Type B pancreatic cell (in vitro differentiated cells): ENCODE data around the gene MTTP. TPM values are rescaled to one million over a fixed set of nuclear protein-coding genes. Genes with fewer than 3 reads are reported as not detected.
"Not testable (repeated sequence)": the region's sequence is repeated elsewhere in the genome, so short reads cannot be mapped to it uniquely, and the experiment has no call there.

Source experiments
- DNase-seq: peaks from one replicate; pipeline ENCODE4 v3.0.0; 2021; ENCODE audit warnings: mixed read lengths; ENCODE audit not compliant: unreplicated experiment; ENCODE audit errors: extremely low spot score
- H3K27ac Mint-ChIP-seq: 2 replicates; pipeline ENCODE4 v1.8.0; 2021; ENCODE audit warnings: mild to moderate bottlenecking, mixed read lengths
- H3K27me3 Mint-ChIP-seq: 2 replicates; pipeline ENCODE4 v1.8.0; 2021; ENCODE audit warnings: mixed read lengths
- H3K36me3 Mint-ChIP-seq: 2 replicates; pipeline ENCODE4 v1.8.0; 2021; ENCODE audit warnings: mixed read lengths
- H3K4me1 Mint-ChIP-seq: one replicate; pipeline ENCODE4 v1.8.0; 2021; ENCODE audit warnings: mixed read lengths; ENCODE audit not compliant: unreplicated experiment
- H3K4me3 Mint-ChIP-seq: 2 replicates; pipeline ENCODE4 v1.8.0; 2021; ENCODE audit warnings: mild to moderate bottlenecking, mixed read lengths
- H3K9me3 Mint-ChIP-seq: 2 replicates; pipeline ENCODE4 v1.8.0; 2021; ENCODE audit warnings: mixed read lengths
- long read RNA-seq: library from polyadenylated mRNA; unstranded; transcript quantifications from one replicate; pipeline ENCODE4 v2.0.0, GENCODE V29; 2020
- total RNA-seq: library from RNA; stranded (reverse); gene quantifications from 2 replicates; pipeline ENCODE4 v1.2.1, GENCODE V29; 2021; ENCODE audit warnings: low replicate concordance
- TF ChIP-seq, protein P1 (sequence below): fragments of 200-600 bp; sonication (generic); conservative IDR thresholded peaks from 2 replicates; pipeline ENCODE4 v1.5.0; 2021; ENCODE audit warnings: antibody characterized with exemption, mild to moderate bottlenecking

MTTP gene
- 16.0 and 54.4 TPM in 2 replicates for total RNA-seq
- long read RNA-seq, full-length matches to known transcripts, result 579 of 669 reads
- long read RNA-seq, partial matches to known transcripts, result 63 of 669 reads
- long read RNA-seq, other reads (novel, unspliced or antisense), result 27 of 669 reads

DNA sequence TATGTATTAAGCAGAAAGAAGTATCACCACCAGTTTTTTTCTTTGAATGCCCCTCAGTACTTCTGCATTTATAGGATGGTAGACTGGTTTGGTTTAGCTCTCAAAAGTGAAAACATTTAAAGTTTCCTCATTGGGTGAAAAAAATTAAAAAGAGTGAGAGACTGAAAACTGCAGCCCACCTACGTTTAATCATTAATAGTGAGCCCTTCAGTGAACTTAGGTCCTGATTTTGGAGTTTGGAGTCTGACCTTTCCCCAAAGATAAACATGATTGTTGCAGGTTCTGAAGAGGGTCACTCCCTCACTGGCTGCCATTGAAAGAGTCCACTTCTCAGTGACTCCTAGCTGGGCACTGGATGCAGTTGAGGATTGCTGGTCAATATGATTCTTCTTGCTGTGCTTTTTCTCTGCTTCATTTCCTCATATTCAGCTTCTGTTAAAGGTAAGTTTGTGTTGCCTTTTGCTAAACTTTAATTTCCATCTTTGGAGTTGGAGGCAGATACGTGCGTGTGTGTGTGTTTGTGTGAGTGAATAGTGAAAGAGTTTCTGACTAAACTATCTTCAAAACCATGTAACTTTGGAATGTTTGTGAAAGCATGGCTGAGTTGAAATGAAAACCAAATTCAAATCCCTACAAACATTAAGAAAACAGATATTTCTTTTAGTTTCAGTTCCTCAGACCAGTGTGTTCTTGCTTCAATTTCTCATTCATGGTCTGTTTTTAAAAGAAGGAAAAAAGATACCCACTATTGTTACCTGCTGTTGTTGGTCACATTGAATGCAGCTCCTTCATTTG is at the start of gene MTTP:
Gene MTTP, plus strand, starts transcription at position 295 of the 795 bp plus-strand sequence. Its CDS starts 86 bp downstream, at position 381.
- Mint-ChIP-seq H3K27ac (peak within 1 kb of the TSS; percentile 37), H3K4me1 (no peaks in the 10 kb centered on the region), H3K9me3 (no peaks in the 10 kb centered on the region), H3K4me3 (peak within 1 kb of the TSS; percentile 69), H3K27me3 (peaks cover 33% of the 10 kb centered on the region), H3K36me3 (no peaks in the 10 kb centered on the region)
- TF ChIP-seq, protein P1, sequence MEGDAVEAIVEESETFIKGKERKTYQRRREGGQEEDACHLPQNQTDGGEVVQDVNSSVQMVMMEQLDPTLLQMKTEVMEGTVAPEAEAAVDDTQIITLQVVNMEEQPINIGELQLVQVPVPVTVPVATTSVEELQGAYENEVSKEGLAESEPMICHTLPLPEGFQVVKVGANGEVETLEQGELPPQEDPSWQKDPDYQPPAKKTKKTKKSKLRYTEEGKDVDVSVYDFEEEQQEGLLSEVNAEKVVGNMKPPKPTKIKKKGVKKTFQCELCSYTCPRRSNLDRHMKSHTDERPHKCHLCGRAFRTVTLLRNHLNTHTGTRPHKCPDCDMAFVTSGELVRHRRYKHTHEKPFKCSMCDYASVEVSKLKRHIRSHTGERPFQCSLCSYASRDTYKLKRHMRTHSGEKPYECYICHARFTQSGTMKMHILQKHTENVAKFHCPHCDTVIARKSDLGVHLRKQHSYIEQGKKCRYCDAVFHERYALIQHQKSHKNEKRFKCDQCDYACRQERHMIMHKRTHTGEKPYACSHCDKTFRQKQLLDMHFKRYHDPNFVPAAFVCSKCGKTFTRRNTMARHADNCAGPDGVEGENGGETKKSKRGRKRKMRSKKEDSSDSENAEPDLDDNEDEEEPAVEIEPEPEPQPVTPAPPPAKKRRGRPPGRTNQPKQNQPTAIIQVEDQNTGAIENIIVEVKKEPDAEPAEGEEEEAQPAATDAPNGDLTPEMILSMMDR, result no peak
- no peak for DNase-seq

DNA sequence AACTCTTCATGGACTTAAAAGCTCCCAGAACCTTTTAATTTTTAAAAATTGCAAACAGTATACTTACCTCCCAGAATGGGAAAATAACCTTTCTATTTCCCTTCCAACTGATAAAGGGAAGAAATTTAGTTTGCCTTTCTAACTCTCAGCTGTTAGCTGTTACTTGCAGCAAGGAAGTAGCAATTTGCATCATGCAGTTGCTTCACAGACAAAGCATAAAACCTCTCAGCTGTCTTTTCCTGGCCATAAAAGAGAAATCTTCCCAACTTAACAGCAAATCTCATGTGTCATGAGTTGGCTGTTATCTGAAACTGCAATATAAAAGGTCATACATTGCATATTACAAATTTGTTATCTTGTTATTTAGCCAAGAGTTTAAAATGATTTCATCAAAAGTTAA is 45.4 kb upstream of the MTTP start:
- H3K4me1 Mint-ChIP-seq, result no peaks in the 10 kb centered on the region
- TF ChIP-seq, protein P1, result no peak
- no peak overlapping the region for H3K4me3 Mint-ChIP-seq
- DNase-seq, result no peak
- peaks cover 8% of the 10 kb centered on the region for H3K27me3 Mint-ChIP-seq
- no peaks in the 10 kb centered on the region for H3K36me3 Mint-ChIP-seq
- H3K27ac Mint-ChIP-seq, result no peak overlapping the region
- no peaks in the 10 kb centered on the region for H3K9me3 Mint-ChIP-seq

DNA sequence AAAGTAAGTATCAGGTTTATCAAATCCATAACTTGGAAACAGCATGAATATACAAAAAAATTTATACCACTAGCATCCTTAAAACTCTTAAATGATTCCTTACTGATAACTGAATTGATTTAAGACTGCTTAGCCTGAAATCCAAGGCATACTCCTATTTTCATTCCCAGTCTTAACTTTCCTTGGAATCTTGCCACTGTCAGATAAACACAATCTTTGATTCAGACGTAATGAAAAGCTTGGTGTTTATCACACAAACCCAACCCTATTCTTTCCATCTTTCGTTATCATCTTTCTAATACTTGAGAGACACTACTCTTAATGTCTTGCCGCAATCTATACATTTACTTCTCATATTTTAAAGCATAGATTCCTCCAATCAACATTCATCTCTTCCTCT is 44.7 kb upstream of the MTTP start:
- Mint-ChIP-seq H3K9me3 (no peaks in the 10 kb centered on the region), H3K27ac (no peak overlapping the region), H3K4me1 (no peaks in the 10 kb centered on the region), H3K27me3 (peaks cover 8% of the 10 kb centered on the region), H3K36me3 (no peaks in the 10 kb centered on the region), H3K4me3 (no peak overlapping the region)
- DNase-seq, result no peak
- TF ChIP-seq, protein P1, result no peak

DNA sequence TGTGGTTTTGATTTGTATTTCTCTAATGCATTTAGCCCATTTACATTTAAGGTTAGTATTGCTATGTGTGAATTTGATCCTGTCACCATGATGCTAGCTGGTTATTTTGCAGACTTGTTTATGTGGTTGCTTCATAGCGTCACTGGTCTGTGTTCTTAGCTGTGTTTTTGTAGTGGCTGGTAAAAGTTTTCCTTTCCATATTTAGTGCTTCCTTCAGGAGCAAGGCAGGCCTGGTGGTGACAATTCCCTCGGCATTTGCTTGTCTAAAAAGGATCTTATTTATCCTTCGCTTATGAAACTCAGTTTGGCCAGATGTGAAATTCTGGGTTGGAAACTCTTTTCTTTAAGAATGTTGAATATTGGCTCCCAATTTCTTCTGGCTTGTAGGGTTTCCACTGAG is 39.9 kb upstream of the MTTP start:
- H3K9me3 Mint-ChIP-seq, H3K4me3 Mint-ChIP-seq, DNase-seq: not testable (repeated sequence)

DNA sequence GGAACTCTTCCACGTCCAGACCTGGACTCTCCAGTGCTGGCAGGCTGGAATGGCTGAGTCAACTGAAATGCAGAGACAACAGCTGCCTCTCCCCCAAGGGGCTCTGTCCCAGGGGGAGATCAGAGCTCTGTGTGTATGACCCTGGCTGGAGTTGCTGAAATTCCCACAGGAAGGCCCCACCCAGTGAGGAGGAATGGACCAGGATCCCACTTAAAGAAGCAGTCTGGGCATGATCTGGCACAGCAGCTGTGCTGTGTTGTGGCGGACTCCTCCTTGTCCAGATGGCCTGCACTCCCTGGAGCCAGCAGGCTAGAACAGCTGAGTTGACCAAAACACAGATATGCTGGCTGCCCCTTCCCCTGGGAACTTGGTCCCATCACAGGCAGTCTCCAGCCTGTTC is 38.4 kb upstream of the MTTP start:
- no peak for DNase-seq
- H3K4me3 Mint-ChIP-seq, result no peak overlapping the region
- H3K27me3 Mint-ChIP-seq, result peaks cover 4% of the 10 kb centered on the region
- no peaks in the 10 kb centered on the region for H3K36me3 Mint-ChIP-seq
- H3K9me3 Mint-ChIP-seq, result no peaks in the 10 kb centered on the region
- H3K4me1 Mint-ChIP-seq, result peaks cover 3% of the 10 kb centered on the region
- H3K27ac Mint-ChIP-seq, result no peak overlapping the region
- TF ChIP-seq, protein P1, result no peak

More for the DNA sequence above, 39.9 kb upstream of the MTTP start:
- not testable (repeated sequence) for H3K27me3 Mint-ChIP-seq, H3K27ac Mint-ChIP-seq, H3K36me3 Mint-ChIP-seq, H3K4me1 Mint-ChIP-seq

DNA sequence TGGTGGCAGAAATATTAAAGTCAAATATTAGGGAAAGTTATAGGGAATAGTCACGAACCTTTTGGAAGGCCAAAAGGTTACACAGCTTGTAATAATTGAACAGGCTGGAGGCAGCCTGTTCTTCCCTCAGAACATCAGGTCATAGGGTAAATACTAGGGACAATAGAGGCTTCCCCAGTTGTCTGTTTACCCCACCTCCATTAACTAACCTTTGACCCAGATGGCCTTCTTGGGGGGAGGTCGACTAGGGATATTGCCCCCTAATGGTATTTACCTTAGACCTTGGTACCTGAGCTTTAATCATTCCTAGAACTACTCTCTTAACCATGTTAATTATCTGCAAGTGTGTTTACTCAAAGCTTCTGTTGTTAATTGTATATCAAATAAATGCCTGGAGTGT is 37.8 kb upstream of the MTTP start:
- no peaks in the 10 kb centered on the region for H3K27me3 Mint-ChIP-seq
- H3K4me1 Mint-ChIP-seq, result peaks cover 3% of the 10 kb centered on the region
- H3K9me3 Mint-ChIP-seq, result no peaks in the 10 kb centered on the region
- H3K36me3 Mint-ChIP-seq, result no peaks in the 10 kb centered on the region
- DNase-seq, result no peak
- TF ChIP-seq, protein P1, result no peak
- H3K4me3 Mint-ChIP-seq, result no peak overlapping the region
- no peak overlapping the region for H3K27ac Mint-ChIP-seq
